NCI-H2171 (cell line): ENCODE measurements around the gene MAFF.

ENCODE experiments used
- DNase-seq: peaks from one replicate; lab custom pipeline; 2025; lab: John Stamatoyannopoulos, UW

Gene MAFF

DNA sequence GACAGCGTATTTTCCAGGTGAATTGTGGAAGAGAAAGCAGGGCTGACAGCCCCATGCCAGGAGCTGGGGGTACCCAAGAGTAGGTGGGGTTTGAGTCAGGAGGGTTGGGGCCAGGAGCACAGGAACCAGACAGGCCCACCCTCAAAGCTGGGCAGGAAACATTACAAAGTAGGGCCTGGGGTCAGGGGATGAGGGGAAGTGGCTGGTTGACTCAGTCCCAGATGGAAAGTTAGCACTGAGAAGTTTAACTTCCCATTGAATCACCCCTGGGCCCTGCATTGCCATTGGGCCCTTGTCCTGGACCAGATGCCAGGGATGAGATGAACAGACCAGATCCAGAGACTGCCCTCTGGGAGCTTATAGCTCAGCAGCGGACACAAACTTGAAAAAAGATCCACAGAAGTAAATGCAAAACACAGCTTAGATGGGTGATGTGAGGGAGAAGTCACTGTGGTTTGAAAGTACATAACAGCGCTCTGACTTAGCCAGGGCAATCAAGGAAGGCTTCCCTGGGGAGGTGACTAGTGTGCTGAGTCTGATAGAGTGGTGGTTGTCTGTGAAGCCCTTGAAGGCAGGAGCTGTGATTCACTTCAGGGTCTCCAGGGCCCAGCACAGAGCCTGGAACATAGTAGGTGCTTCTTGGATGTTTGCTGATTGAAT lies 2.2 kb downstream of the MAFF start:
- DNase-seq: no peak

DNA sequence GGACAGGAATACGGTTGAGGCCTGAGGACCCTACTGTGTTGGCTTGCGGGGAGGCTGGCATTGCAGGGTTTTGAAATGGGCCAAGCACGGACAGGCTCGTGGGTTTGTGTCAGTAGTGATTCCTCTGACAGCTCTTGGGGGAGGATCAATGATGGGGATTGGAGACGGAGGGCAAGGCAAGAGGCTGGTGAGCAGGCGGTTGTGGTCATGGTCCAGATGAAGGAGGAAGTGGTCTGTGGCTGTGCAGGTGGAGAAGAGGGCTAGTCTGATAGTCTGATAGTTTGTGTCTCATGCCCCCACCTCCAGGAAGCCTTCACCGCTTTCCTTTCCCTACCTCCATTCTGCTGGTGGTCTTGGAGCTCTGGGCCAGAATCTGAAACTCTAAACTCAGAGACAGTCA lies 3.0 kb downstream of the MAFF start:
- DNase-seq: no peak

DNA sequence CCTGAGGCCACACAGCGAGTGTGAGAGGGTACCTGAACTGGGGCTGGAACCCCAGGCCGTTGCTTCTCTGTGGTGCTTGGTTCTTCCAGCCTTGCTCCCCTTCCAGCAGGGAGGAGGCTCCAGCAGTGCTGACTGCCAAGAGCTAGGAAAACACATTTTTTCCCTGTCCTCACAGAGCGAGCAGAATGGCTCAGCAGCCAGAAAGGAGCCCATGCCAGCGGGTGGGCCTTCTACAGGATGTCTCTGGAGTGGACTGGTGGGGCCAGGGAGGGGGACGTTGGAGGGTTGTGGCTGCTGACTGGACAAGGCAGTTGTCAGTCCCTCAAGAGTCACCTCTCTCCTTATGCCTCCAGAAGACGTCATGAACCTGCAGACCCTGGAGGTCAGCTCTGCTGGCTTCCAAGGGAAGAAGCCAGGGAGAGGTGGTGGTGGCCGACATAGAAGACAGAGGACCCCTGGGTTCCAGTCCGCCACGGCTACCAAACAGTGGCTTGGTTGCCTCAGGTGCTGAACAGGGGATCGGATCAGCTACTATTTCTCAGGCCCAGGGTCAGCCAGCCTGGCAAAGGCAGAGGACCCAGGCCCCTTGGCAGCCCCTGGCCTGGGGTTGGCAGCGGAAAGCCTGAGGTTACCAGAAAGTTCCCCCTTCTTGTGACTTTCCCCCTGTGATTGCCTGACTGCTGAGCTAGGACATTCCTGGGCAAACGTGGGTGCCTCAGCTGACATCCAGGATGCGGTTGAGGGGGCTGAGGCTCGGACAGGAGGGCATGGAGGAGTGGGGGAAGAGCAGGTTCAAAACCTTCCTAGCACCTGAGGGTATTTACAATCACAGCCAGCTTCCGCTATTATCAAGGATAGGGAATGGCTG lies 3.7 kb downstream of the MAFF start:
- DNase-seq: no peak

DNA sequence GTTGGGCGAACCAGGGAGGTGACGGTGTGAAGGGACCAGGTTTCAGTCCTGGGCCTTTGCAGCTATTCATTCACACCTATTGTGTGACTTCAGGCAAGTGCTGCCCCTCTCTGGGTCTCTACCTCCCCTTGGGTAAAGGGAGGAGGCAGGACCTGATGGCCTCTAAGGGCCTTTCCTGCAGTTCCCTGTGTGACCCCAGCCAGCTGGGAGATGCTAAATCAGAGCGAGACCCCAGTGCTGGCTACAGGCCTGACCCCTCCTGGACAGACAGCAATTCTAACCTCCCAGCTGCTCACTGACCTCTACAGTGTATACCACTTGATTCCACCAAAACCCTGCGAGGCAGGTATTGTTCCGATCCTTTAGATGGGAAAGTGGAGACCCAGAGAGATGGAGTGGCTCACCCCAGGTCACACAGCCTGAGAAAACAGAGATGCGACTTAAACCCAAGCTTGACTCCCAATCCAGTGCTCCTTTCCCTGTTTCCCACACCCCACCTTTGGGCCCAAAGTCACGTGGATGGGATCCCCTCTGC lies 6.2 kb downstream of the MAFF start:
- DNase-seq: no peak

DNA sequence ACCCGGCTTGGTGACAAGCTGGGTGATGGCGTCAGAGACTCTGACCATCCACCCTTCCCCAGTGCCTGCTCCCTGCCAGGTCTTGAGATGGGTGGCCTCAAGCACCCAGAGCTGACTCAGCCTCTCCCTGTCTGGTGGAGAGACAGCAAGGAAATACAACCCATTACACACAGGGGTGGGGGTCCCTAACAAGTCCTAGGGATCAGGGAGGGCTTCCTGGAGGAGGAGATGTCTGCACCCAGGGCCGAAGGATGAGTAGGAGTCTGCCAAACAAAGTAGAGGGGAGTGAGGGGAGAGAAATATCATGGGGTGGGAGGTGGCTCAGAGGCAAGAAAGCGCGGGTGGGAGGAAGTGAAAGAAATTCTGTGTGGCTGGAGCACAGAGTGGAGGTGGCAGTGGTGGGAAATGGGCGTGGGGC lies 6.8 kb downstream of the MAFF start:
- DNase-seq: no peak

DNA sequence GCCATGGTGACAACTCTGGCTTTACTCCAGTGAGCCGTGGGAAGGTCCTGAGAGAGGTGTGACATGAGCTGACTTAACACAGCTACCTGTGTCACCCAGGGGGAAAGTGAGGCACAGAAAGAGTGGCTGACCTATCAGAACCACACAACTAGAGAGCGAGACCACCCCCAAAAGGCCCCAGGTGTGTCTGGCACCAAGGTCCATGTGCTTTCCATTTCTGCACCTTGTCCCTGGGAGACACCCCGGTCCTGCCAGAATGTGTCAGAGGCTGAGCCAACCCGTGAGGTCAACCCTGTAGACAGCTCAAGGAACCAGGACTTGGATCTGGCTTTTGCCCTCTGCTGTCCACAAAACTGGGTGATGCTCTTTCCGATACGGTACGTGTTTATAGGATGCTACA lies 9.8 kb downstream of the MAFF start:
- DNase-seq: no peak

DNA sequence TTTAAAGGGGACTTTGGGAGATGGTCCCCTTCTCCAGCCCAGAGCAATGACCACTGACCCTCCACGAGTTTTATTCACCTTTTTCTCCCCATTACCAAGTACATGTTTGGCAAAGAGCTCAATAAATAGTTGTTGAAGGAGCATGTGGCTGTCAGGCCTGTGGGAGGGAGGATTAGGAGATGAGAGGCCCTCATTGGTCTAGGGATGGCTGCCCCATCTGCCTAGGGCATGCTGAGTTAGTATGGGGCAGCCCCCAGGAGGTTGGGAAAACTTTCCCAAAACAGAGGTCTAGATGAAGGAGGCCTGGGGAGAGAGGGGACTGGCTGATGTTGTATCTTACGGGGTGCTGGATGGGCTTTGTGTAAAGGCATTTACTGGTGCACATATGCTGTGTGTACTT lies 10.6 kb downstream of the MAFF start:
- DNase-seq: no peak

DNA sequence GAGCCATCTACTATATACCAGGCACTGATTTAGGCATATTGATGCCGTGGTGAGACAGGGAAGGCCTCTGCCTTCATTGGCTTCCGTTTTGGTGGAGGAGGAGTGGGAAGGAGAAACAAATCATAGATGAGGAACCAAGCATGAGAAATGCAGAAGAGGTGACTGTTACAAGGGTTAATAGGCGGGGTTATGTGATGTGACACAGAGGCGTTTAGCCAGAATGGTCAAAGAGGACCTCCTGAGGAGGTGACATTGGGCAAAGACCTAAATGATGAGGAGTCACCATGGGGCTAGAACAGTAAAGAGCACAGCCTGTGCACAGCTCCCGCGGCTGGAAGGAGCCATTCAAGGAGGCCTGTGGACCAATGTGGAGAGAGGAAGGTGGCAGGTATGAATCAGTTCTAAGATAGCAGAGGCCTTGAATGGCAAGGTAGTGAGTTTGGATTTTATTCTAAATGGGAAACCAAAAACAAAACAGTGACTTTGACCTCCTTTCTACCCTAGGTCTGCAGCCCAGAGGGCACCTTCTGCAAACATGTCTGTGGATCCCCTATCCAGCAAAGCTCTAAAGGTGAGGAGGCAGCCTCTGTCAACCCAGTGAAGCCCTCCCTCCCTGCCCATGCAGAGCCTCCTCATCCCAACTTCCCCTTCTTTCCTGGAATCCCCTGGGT lies 11.7 kb downstream of the MAFF start:
- DNase-seq: no peak

DNA sequence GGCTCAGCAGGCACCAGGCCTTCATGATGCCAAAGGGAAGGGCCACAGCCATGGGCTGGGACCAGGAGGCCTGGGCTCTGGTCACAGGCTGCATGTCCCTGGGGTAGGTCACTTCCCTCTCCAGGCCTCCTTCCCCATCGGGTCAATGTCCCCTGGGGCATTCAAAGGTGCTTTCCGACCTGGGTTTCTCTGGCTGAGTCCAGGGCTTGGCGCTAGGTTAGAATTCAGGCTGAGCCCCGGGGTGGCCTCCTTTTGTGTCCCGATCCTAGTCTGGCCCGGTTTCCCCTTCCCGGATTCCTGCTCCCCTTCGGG lies 12.2 kb downstream of the MAFF start:
- no peak for DNase-seq

DNA sequence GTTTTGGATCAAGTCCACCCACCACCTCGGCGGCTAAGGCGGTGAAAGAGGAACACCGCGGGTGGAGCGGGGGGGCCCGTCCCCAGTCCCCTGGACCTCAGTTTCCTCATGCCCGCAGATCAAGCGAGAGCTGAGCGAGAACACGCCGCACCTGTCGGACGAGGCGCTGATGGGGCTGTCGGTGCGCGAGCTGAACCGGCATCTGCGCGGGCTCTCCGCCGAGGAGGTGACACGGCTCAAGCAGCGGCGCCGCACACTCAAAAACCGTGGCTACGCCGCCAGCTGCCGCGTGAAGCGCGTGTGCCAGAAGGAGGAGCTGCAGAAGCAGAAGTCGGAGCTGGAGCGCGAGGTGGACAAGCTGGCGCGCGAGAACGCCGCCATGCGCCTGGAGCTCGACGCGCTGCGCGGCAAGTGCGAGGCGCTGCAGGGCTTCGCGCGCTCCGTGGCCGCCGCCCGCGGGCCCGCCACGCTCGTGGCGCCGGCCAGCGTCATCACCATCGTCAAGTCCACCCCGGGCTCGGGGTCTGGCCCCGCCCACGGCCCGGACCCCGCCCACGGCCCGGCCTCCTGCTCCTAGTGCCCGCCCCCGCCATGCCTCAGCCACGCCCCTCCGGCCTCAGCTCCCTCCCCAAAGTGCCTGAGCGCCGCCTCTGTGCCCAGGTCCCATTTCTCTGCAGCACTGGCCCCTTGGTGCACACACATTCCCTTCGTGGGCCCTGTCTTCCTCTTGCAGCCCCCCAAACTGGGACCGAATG lies 12.7 kb downstream of the MAFF start:
- DNase-seq: no peak

DNA sequence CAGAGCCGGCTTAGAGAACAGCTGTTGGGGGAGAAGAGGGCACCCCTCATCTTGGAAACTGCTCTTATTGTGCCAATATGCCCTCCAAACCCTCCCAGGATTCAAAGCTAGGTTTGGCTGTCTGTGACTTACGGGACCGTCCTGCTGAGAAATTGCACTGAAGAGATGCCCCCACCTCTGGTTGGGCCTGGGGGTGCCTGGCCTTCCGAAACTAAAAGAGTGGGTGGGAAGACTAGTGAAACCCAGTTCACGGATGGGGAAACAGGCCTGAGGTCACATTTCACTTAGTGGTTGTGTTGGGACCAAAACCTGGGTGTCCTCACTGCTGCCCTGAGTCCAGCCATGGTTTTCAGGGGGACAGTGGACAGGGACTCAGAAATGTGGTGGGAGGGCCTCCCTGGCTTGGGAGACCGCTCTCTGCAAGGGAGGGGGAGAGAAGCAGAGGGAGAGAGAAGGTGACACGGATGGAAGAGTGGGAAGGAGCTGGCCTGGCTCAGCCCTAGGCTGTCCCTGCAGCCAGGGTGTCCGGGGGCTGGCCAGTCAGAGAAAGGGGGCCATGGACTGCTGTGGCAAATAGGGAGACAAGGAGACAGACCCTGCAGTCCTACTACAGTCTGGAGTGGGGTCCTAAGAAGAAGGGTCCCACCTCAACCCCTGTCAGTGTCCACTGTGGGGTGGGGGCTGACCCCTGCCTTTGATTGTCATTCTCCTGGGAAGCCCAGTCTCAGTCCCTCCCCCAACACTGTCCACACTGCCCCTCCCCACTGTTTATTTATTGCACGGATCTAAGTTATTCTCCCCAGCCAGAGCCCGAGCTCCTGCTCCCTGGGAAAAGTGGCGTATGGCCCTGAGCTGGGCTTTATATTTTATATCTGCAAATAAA lies 13.6 kb downstream of the MAFF start:
- no peak for DNase-seq

DNA sequence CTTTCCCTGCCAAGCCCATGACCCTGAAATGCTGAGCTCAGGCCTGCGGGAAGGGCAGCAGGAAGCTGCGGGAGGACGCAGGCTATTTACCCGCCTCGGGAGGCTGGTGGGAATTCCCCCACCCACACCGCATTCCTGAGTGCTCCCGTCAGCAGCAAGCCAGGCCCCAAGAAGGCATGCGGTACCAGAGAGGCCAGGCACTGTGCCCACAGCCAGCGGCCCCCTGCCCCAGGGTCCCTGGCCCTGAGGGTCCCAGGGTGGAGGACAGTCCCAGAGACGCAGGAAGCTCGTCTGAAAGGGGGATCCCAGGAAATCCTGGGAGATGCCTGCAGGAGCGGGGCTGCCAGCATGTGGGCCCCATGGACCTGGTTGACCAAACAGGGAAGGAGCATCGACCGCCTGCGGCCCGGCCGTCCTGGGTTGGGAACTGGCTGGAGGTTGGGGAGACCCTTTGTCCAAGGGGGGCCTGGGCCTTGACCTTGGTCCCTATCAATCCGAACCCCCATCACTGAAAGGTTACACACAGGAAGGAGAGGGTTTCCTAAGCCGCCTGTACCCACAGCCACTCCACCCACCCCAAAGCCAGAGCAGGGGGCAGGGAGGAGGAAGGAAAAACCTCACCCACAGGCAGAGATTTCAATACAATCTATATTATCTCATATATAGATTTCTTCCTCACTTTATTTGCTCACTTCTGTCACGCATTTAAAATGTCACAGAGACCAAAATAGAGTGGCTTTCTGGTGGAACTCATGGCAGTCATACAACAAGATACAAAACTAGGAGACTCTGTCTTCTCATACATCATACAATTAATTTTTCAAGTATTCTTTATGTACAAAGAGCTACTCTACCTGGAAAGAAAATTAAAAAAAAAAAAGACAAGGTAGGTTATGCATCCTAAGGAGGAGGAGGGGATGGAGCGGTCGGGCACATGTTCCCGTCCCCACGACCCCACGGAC lies 17.1 kb downstream of the MAFF start:
- DNase-seq: no peak

DNA sequence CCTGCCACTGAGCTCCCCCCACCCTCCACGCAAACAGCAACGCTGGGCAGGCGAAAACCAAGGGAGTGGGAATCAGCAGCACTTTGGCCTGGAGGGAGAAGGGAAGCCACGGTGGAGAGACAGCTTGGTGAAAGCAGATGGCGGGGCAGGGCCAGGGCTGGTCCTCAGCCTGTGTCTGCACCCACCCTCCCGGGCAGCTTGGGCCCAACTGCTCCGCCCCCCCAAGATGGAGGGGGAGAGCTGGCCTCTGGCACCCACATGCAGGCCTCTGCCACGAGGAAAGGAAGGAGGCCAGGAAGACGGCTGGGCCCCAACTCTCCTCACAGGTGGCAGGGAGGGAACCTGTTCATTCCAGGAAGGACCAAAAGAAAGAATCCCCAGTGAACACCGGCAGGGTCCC lies 17.8 kb downstream of the MAFF start:
- peak; percentile 65 for DNase-seq

DNA sequence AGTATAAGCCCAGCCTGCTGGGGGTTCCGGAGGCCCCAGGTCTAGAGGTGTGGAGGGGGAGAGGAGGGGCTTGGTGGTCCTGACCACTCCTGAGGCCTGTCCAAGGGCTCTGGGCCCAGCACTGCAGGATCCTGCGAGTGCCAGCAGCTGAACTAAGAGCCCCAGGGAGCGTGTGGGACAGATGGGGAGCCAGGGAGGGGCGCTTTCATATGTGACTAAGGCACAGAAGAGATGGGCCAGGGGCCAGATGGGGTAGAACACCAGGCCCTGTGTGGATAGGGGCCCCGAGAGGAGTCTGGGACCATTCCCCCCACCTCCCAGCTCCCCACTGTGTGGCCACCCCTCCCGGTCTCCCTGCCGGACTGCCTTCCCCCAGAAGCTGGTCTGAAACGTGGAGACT lies 18.4 kb downstream of the MAFF start:
- DNase-seq: peak; percentile 52

DNA sequence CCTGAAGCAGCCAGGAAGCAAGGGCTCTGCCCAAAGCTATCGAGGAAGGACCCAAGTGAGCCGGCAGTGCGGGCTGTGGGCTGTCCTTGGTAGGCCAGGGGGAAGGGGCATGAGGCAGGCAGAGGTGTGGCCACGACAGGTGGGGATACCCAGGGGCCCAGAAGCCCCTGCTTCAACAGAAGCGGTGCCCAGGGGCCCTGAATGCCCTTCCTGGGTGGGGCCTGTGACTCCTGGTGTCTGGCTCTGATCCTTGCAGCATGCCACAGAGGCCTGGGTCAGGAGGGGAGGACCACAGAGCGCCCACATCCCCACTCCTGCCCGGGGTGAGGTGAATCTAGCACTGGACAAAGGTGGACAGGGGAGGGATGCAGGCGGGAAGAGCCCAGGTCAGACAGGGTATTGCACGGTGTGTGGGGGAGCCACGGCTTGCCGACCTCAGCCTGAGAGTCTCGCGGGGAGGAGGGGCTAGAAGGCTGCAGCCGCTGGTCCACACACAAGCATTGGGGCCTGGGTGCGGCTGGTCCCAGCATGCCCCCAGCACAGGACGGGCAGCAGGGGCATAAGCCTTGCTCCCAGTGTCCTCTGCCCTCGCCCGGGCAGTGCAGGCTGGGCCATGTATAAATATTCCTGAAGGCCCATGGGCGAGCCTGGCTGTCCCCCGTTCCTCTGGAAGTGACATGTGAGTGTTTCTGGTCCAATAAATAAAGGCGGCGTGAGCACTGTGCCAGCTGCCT lies 19.0 kb downstream of the MAFF start:
- DNase-seq: no peak

DNA sequence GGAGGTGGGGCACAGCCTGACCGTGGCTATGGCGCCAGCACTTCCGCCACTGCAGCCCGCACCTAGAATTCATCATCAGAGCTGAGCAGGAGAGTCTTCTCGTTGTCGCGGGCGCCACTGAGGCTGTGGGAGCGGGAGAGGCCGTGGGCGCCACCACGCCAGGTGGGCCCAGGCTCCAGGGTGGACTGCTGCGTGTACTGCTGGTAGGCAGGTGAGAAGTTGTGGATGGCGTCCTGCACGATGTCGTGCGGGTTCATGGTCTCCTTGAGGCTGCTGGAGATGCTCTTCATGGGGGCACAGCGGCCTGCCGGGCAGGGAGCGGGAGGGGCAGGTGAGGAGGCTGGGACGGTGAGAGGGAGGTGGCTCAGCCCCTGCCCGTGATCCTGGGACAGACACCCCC lies 19.6 kb downstream of the MAFF start:
- DNase-seq: no peak

DNA sequence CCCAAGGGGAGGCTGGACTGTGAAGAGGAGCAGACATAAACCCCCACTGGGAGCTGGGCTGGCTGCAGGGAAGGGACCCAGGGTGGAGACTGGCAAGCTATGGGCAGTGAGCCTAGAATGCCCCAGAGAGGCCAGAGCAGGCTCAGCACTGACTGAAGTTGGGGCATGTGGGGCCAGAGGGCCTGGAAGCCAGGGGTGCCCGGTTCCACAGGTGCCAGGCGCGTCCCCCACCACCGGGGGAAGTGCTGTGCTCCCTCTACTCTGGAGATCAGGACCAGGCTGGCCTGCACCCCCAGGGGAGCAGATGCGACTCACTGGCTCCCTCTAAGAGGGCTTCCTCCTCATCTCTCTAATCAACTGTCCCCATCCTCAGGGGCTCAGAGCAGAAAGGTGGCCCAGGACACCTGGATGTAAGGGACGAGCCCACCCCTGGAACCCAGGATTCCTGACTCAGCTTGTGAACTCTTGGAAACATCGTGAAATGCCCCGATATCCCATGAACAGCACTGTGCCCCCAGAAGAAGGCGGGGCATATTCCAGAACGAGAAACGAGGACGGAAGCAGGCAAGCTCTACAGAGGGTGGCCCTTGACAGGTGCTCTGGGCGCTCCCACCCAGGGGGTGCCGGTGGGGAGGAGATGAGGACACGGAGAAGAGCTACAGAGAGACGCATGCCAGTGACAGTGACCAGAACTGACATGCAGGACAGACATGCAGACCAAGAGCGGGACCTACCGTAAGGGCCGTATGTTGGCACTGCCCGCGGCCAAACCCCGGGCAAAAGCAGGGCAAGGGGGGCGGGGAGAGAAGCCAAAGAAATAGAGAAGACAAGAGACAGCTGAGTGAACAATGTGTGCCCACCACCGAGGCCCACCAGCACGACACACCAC lies 20.4 kb downstream of the MAFF start:
- DNase-seq: no peak

DNA sequence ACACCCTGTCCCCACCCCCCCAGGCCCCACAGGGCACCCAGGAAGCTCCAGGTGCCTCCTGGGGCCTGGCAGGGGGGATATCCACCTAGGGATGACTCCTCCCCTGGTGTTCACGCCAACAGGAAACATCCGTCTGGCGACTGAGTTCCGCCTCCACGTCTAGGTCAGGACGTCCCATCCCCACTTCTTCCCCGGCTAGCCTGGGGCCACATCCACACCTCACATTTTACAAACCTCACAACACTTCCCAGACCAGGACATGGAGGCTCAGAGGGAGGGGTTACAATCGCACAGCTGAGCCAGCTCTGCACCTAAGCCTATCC lies 21.0 kb downstream of the MAFF start:
- DNase-seq: no peak
